GM21619 (cell line): ENCODE measurements around the gene KRT4.

Experiments used
- ATAC-seq: cut with Tn5 transposase; IDR thresholded peaks from one replicate; pipeline ENCODE4 v1.9.1; 2021; ENCODE audit not compliant: unreplicated experiment

KRT4 gene

DNA sequence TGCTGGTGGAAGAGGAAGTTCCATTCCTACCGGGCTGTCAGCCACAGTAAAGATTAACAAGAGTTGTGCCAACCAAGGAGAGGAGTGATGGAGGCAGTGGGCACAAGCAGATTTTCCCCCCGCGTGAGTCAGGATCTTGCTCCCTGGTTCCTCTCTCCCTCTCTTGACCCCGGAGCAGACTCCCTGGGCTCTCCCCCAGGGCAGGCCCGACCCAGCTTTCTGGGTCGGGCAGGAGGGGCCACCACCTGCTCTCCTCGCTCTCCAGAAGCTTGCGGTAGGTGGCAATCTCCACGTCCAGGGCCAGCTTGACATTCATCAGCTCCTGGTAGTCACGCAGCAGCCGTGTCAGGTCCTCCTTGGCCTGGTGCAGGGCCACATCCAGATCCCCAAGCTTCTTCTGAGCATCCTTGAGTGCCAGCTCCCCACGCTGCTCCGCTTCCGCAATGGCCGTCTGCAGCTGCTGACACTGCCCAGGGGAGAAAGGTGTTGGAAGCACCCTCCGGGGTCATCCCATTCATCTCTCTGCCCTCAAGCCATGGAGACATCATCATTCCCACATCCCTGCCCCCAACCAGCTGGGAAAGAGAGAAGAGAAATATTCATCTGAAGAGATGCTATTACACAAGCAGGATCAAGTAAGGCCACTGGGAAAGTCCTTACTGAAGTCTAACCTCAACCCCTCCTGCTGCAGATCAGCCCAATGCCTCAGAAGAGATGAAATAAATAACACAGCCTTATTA, 9.0 kb upstream of the KRT4 start:
- ATAC-seq: no peak

DNA sequence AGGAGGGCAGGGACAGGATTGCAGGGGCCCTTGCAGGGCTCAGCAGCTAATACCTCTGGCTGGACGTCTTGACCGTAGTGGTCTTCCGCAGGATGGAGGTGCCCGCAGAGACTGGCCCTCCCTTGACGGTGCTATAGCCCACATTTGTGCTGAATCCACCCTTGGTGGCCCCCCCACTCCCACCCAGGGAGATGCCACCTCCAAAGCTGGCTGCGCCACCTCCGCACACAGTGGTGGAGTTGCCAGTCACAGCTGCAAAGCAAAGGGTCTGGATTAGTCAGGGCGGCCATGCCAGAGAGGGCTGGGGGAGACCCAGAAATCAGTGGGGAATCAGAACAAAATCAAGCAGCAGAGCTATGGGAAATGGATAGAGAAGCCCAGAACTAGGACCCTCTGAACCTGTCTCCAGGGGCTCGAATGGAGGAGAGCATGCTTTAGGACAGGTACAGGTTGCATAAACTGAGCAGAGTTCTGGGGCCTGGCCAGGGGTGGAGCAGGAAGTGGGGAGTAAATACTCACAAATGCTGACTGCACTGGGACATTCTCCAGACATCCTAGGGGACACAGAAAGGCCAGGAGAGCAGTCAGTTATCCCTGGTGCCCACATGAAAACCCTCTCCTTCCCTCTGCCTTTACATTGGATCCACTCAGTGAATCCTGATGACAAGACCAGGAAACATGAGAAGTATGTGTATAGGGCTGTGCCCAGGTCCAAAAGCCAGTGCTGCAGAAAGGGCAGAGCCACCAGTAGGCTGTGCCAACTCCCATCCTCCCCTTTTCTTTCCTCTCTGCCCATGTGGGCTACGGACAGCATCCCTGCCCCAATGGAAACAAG, 8.1 kb upstream of the KRT4 start:
- no peak for ATAC-seq

DNA sequence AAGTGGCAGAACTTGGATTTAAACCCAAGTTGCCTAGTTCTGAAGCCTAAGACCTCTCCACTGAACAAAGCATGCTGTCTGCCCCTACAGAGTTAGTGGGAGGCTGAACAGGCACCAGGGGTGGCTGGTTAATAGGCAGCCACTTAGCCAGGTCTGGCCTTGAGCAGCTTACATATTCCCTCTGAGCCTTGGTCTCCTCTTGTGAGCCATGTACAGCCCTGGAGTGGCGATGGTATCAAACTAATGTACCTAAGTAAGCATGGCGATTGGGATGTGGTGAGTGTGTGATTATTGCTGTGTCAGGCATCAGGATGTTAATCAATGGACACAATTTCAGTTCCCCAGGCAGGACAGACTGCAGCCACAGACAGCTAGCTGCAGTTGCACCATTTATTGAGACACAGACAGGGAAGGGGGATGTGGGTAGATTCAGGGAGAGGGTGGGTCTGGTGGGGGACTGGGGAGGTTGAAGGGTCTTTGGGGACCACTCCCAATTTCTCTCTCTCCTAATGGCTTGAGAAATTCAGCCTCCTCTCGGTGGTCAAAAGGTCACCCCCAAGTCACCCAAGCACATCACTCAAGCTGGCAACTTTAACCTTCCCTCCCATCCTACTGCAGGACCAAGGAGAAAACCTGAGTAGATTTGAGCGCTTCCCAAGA, 7.3 kb upstream of the KRT4 start:
- no peak for ATAC-seq

DNA sequence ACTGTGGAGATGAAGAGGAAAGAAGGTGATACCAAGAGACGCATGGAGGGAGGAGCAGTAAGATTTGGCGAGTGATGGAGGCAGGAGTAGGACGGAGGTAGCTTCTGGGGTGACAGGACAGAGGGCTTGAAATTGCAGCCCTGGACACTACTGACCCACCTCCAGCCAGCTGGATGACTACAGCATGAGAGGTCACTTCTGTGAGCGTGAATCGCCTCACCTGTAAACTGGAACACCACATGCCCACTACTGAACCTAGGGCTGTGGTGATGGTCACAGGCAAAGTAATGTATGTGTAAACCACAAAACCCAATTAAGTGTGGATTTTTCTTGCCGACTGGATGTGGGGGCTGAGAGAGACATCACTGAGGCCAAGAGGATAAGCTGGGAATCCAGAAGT, 6.6 kb upstream of the KRT4 start:
- no peak for ATAC-seq

DNA sequence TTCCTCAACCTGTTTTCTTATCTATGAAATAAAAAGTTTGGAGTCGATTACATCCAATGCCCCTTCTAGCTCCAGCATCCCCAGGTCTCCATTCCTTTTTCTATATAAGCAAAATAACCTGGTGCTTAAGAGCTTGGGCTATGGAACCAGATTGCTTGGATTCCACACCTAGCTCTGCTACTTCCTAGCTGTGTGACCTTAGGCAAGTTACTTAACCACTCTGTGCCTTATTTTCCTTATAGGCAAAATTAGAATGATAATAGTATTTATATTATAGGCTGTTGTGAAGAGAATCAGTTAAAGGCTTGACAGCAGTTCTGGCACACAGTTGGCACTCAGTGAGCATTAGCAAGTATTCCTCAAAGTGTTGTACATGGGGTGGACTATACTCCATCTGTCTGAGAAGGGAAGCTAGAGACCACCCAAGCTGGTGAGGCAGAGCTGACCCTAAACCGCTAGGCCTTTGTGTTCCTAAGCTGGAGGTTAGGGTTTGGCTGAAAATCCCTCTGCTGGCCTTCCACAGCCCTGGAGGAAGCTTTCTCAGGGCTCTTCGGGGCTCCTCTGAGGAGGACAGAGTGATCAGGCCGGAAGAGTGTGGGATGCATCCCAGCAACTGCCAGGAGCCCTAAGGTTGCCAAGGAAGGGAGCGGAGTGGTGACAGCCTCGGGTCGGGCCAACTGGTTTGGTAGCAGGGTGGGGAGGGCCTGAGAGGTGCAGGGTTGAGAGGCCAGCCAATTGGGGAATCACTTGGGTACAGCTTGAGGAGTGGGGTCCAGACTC, 6.0 kb upstream of the KRT4 start:
- no peak for ATAC-seq

DNA sequence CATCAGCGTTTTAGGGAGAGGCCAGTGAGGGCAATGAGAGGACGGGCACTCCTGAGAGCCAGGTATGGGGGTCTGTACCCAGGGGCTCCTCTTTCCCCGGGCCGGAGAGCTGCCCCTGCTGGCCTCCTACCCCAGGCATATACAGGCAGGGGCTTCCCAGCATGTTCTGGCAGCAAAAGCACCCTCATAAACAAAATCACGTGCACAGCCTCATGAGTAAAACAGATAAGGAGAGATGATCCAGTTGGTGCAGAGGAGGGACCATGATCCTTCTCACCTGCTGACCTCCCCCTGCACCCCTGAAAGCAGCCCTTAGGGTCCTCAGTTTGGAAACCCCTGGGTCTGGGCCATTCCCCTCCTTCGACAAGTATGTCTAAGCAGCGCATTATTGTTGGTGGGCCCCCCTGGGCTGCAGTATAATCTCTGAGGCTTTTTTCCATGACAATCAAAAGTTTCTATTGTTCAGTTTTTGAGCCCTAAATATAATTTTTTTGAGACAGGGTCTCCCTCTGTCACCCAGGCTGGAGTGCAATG, 5.0 kb upstream of the KRT4 start:
- no peak for ATAC-seq

DNA sequence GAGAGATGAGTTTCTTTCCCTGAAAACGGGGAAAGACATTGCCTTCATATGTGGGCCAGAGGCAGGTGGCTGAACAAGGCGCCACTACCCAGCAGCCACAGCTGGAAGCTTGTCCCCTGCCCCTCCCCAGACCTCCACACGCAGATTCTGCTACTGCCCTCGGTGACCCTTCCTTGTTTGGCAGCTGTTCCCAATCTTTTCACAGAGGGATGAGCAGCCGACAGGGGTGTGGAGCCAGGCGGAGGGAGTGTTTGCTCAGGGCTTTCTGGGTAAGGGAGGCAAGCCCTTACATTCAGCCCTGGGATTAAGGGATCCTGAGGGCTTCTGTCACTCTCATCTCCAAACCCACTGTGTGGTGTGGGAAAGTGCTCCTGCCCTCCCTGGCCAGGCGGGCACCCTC, 4.5 kb upstream of the KRT4 start:
- ATAC-seq: no peak

DNA sequence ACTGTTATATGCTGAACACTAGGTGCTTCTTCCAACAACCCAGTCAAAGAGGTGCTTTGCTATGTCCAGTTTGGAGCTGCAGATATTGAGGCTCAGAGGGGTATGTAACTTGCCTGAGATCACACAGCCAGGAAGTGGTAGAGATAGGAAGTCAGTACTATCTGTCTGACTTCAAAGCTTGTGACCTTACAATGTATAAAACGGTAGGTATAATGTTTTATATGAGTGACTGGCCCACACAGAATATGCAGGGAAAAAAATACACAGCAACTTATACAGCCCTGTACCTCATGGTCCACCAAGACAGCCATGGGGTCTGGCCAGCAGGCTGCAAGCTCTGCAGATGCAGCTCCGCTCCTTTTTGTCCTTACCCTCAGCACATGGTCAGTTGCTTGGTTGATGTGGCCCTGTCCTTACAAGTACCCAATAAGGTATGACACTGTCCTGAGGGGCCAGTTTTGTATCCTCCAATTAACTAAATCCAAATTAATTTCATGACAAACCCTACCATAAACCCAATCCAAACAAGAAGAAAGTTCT, 3.9 kb upstream of the KRT4 start:
- no peak for ATAC-seq

DNA sequence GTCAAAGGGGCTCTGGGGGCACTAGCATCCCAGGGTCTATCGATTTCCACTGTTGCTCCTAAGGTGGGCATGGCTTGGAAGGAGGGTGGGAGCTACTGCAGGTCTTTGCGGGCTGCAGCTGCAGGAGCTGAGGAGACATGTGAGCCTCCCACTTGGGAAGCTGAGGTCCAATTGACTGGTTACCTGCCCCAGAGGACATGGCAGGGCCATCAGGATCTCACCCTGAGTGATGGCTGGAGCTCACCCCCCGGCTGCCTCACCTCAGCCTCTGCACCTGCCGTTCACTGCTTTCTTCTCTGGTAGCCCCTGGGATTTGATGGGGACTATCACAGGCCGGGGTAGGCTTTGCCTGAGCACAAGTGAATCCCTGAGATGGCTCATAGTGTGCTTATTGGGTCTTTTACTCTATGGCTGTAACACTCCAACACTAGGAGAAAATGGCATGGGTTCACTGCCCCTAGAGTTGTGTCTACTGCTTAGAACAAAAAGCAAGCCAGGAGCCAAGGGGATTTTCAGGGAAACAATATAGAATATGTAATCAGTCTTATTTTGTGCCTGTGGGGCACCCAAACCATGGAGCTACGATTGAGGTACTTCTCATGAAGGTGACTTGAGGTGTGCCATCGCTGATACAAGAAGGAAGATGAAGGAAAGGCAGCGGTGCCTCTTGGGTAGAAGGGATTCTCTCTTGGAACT, 3.2 kb upstream of the KRT4 start:
- ATAC-seq: no peak

DNA sequence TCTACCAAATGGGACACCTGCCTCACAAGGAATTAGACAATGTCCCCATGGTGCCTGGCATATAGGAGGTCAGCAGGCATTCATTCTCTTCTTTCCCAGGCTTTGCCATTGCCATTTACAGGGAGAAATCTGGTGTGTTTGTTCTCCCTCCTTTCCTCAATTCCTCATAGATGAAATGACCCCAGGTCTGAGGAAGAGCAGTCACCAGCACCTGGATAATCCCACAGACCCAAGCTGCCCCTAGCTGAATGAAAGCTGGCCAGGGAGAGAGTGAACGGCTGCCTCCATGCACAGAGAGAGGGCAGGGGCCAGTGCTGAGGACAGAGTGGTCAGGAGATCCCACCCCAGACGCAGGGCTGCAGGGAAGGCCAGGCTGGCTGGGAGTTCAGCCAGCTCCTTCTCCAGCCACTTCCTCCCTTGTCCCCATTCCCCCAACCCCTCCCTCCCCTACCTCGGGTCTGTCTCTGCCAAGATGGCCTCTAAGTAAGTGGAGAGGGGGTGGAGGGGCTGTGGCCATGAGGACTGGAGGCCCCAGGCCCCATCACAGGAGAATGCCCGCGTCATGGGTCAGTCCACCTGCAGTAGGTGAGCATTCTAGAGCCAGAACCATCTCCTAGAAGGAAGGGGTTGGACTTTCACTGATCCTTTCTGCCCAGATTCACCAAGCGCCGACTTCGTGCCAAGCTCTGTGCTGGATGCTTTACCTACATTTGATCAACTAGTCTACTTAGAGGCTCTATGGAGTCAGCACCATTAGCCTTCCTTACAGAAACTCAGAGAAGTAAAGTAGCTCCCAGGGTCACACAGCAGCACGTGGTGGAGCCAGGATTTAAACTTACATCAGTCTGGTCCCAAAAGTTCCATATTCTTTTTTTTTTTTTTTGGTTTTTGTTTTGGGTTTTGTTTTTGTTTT, 2.0 kb upstream of the KRT4 start:
- ATAC-seq: no peak

DNA sequence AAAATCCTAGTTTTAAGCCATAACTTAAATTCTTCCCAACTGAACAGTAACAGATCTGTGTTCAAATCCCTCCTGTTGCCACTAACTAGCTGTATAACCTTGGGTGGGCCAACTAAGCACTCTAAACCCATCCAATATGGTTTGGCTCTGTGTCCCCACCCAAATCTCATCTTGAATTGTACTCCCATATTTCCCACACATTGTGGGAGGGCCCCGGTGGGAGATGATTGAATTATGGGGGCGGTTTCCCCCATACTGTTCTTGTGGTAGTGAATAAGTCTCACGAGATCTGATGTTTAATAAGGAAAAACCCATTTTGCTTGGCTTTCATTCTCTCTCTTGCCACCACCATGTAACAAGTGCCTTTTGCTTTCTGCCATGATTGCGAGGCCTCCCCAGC, 1.2 kb upstream of the KRT4 start:
- no peak for ATAC-seq

DNA sequence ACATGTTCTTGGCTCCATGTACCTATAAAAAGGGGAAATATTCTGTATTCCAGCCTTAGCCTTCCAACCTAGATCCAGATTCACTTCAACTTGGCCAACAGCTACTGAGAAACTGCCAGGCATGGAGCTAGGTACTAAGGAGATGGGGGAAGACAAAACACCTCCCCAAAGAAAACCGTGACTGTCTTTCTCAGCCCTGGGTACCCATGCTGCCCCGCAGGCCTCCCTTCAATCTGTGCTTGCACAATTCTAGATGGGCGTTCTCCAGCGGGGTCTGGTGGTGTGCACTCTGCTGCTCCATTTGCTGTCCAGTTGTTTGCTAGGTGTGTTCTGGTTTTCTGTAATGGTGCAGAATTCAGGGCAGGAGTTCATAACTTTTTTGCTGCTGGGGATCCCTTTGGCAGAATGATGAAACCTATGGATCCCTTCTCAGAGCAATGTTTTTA, 817 bp upstream of the KRT4 start:
- no peak for ATAC-seq

DNA sequence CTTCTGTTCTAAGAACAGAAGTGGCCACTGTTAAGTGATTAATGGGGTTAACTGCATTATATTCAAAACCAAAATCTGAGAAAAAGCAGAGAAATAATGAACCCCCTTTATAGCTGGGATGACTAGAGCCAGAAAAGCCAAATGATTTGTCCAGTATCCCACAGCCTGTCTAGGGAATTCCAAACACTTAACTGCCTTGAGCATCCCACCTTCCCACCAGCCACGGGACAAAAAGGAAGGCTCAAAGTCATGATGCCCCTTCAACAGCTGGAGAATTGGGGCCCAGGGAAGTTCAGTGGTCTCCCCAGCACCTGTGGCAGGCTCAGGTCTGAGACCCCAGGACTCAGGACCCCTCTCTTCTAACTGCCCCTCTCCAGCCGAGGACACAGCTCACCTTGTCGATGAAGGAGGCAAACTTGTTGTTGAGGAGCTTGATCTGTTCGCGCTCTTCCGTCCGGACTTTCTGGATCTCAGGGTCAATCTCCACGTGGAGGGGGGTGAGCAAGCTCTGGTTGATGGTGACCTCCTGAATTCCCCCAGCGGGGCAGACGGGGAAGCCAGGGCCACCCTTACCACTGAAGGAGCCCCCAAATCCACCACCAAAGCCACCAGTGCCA, 605 bp downstream of the KRT4 start:
- no peak for ATAC-seq

DNA sequence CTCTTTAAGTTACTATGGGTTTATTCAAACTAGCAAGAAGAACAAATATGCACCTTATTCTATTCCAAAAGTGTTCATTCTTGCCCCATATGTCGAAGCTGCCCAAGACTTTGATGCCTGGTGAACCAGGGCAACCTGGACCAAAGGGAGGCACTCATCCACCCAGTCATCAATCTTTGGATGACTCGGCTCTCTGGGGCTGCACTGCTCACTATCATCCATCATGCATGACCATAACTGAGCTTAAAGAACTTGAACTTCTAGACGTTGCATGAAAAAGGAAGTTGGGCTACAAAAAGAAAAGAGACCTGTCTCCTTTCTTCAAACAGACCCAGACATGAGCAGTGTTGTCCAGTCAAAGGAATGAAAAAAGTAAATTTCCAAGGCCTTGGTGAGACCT, 1.2 kb downstream of the KRT4 start:
- no peak for ATAC-seq

DNA sequence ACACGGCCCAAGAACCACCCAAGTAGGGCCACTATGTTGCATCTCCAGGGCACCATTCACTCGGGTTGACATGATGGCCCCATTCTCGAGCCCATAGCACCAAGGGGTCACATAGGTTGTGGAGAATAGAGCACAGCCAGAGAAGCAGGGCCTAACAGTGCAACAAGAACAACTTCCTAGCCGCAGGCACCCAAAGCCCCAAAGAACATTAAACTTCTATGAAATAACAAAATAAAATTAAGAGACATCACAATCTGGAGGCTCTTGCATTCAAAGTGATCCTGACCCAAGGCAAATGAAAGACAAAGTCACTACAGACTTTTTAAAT, 1.9 kb downstream of the KRT4 start:
- ATAC-seq: no peak

DNA sequence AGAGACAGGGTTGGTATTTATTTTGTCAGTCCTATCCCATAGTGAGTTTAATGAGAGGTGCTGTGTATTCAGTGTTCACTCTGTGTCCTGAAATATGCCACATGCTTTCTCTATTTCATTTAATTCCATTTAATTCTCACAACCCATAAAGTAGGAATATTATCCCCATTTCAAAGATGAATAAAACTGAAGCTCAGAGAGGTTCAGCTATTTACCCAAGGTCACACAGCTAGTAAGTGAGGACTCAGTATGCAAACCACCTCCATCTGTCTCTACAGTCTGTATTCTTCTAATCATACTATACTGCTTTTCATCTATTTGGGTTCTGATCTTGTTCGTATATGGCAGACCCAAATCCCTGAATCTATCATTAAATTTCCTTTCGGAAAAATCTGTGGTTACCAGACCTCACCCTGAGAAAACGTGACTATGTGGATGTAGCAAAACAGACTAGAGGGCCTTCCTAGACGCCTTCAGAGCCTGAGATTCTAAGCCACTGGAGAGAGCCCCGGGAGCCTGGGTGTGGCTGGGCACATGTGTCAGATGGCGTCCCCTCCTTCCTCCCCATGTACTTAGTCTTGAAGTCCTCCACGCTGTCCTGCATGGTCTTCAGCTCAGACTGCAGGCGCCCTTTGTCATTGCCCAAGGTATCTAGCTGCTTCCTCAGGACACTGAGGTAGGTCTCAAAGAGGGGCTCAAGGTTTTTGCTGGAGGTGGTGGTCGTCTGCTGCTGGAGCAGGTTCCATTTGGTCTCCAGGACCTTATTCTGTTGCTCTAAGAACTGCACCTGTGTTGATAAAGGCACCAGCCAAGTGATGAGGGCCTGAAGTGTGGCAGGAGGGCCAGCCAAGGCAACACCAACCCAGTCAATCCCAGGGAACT, 2.5 kb downstream of the KRT4 start:
- ATAC-seq: no peak

DNA sequence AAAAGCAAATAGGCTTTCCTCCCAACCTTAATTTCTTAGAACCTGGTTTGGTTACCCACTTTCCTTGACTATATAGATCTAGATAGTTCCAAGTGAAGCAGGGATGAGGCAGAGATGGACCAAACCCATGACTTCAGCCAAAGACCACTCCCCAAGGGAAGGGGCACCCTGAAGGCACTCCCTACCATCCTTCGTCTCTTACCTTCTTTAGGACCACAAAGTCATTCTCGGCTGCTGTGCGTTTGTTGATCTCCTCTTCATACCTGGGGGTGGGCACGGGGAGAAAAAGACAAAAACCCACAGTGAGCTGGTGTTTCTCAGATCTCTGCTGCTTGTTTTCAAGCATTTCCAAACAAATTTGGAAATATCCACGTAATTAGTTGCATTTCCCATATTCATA, 3.4 kb downstream of the KRT4 start:
- ATAC-seq: no peak

DNA sequence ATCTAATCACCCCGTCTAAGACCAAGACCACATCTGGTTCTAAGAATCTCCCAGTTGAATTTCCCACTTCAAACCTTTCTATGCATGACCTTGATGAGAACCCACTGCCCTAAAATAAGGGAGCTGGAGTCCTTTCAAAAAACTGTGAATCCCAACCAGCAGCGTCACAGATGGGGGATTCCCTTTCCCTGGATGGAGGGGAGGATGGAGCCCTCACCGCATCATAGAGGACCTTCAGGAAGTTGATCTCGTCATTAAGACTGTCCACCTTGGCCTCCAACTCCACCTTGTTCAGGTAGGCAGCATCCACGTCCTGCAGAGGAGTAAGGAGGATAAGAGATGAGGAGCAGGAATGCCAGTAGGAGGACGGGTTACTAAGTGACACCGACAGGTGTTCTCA, 4.8 kb downstream of the KRT4 start:
- no peak for ATAC-seq
